ENCODE results near the gene MKLN1.

The MKLN1 gene

DNA sequence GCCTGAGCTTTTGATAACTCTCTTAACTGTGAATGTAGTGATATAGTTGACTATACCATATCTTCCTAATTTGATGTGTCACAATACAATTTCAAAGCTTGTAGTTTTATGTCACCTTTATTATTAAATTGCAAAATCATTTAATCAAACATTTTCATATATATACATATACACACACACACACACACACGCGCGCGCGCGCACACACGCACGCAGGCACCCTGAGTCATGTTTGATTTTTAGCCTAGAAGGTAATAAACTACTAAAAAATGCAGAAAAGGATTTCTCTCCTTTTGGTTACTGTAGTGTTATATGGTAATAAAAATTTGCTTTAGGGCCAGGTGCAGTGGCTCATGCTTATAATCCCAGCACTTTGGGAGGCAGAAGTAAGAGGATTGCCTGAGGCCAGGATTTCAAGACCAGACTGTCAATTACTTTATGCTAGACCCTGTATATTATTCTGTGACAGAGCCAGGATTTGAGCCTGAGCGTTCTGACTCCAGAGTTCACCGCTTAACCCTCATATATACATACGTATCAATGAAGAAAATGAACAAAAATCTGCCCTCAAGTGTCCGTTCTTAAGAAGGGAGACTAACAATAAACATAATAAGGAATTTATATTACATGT lies 139.2 kb downstream of the MKLN1 start:
- no peak for DNase-seq (ENCODE audit: low read depth)

DNA sequence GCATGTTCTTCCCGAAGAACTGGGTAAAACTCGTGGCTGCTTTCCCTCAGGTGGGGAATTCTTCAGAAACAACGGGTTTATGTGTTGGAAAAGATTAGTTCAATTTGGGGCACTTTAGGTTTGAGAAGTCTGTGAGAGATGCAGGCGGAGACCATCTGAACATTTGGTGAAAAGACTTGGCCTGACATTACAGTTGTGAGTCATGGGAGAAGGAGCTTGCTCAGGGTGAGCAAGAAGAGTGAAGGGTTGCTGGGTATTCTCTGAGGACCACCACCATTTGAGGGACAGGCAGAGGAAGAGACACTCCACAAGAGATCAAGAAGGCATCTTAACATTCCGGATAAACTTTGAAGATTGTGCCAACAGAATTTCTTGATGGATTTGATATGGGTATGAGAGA lies 140.1 kb downstream of the MKLN1 start:
- DNase-seq (ENCODE audit: low read depth), result no peak

DNA sequence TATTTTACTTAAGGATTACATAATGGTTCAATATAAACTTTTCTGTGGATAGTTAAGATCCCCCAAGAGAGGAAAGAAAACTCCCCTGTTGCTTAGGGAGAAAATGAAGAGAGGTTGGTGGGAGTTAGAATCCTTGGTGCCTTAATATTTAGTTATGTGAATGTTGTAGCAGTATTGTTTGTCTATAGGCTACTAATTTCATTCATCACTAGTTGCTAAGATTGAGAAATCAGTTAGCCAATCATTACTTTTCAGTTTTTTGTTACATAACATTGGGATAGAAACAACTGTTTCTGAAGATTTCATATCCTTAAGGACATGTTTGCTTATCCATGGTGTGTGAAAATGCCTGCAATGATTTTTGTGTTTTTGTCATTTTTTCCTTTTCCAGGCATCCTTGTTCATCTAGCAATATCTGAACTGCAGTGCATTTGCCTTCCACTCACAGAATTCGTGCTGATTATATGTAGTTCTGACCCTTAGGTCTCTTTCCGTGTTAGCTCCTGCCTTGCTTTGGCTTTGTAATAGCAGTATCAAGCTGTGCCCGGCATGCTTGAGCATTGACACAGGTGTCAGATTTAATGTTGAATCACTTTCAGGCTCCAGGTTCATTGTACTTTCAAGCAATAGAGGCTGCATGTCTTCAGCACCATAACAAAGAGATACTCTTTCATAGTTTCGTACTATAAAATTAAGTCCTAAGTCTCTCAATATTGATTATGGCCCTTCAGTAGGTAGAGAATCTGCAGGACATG lies 143.8 kb downstream of the MKLN1 start:
- no peak for DNase-seq (ENCODE audit: low read depth)

DNA sequence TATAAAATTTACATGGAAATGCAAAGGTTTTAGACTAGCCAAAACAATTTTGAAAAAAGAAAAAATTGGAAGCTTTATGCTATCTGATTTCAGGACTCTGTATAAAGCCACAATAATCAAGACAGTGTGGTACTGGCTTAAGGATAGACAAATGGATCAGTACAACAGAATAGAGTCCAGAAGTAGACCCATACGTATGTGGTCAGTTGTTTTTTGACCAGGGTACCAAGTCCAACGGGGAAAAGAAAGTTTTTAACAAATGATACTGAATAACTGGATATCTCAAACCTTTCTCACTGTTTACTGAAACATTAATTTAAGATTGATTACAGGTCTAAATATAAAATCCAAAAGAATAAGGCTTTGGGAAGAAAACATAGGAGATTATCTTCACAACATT lies 149.1 kb downstream of the MKLN1 start:
- DNase-seq (ENCODE audit: low read depth), result no peak

DNA sequence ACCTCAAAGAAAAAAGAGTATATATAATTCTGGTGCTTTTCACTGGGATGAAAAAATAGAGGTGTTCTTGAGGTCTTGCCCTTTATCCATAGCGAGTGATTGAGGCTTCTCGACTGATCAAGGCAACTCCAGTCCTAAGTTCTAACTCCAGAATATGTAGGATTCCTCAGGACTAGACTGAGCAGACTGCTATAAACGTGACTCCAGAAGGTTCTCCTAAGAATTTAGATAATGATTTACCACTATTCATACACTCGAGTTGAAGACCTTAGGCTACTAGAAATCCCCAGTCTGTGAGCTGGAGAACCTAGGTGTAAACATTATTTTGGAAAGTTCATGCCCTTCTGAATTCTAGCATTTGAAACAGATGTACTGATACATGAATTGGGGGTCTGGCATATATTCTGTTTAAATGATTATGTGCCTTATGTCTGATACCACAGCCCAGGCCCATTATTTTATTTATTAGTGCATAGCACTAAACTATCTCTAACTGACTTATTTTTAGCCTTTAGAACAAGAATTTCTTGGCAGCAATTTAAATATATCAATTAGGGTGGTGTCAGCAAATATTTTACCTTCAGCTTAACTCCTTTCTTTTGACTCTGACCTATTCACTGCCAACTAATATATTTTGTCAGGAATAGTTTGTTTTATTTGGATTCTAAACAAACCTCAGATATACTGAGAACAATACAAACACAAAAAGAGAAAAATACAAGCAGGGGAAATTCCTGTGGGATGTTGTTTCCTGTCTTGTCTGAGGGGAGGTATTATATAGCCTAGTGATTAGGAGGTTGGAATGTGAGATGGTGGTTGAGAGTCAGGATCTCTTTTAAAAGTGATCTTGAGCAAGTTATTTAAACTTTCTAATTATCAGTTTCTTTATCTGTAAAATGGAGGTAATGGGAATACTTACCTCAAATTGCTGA lies 153.0 kb downstream of the MKLN1 start:
- DNase-seq (ENCODE audit: low read depth), result no peak

DNA sequence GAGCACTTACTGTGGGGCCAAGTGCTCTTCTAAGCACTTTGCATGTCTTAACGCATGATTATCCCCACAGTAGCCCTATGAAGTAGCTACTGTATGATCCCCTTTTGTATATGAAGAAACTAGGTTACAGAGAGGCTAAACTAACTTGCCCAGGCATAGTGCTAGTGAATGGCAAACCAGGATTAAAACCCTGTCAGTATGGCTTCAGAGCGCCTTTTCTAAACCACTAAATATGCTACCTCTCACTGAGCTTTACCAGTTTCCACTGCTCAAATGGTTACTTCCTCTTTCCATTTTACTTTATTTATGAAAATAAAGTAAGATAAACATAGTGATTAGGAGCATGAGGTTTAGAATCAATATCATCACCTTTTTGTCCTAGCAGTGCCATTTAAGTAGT lies 155.1 kb downstream of the MKLN1 start:
- DNase-seq (ENCODE audit: low read depth), result no peak

DNA sequence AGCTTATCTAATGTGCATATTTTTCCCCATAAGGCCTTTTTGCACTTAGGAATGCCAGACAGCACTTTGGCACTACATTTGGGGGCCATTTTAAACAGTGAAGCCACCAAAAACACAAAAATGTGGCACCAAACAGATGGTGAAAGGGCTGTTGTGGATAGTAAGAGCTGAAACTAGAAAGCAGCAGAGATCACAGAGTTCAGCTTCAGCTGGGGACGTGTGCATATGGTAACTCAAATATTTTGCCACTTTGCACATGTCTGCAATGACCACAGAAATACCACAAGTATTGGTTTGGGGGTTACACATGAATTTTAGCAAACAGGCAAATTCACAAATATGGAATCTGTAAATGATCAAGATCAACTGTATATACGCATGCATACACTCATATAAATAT lies 155.9 kb downstream of the MKLN1 start:
- DNase-seq (ENCODE audit: low read depth), result no peak

DNA sequence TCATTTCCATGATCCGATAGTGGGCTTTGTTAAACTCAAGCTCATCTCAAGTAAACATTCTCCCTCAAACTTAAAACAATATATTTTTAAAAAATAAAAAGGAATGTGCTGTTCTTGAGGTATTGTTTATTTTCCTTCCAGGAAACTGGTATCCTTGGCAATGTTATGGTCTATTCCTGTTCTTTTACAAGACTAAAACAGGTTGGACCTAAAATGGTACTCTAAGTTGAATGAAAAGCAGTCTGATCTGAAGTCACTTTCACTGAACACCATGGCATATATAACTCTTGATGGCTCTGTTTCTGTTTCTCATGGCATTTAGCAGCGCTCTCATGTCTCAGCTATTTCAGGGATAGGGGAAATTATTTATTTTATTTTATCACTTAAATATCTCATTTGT lies 158.7 kb downstream of the MKLN1 start:
- no peak for DNase-seq (ENCODE audit: low read depth)

DNA sequence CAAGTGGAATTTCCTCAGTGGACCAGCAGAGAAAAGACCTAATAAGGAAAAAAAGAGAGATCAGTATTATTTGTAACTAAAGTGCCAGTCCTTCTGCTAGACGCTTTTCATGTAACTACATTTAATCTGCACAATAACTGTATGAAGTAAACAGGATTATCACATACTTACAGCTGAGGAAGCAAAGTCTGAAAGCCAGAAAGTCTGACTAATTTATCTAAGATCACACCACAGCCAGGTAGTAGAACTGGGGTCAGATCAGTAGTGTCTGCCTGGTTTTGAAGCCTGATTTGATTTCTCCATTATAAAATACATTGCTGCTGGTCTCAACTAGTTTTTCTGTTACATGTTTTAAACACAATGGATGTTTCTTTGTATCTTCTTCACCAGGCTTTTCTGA lies 159.5 kb downstream of the MKLN1 start:
- DNase-seq (ENCODE audit: low read depth), result no peak

DNA sequence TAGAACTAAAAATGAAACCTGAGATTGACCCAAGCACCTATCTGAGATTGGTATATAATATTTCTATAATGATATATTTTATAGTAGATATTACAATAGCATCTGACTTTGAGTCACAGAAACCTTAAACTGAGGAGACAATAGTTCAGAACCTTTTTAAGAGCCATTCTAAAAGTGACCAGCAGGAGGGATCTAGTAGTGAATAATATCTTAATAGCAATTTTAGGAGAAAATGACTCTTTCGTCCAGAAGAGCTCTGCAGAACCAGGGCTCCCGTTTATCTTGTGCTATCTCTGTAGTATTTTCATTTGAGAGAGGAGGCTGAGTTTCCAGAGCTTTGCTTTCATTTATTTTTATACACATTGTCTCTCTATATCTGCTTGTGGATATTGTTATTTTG lies 160.7 kb downstream of the MKLN1 start:
- no peak for DNase-seq (ENCODE audit: low read depth)

DNA sequence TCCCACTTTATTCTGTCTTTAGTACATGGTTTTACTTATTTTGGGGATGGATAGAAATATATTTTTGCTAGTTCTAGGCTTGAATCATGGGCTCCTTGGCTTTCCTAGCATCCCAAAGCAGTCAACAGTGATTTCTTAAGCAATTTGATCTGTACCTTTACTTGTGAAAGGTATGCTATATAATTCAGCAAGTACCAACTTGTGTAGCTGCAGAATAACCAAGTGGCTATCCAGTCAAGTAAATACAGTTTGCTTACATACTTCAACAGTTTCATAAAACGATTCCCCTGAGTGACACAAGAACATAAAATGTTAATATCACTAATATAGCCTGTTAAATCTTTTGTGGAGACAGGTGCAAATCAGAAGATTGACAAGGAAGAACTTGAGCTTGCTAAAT lies 161.5 kb downstream of the MKLN1 start:
- no peak for DNase-seq (ENCODE audit: low read depth)

DNA sequence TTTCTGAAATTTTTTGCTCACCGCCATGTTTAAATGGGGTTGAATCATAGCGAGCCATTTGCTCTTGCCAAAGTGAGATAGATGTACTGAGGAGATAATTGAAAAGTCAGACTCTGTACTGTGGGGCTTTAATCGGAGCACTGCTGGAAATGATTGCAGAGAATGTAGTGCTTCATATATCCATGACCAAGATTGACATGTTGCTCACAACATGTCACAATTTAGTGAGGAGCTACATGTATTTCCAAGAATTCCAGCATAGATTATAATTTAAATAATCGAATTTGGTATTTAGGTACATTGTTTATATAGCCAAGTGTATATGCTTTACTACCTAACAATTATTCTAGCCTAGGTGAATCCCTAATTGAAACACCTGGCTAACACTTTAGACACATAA lies 162.2 kb downstream of the MKLN1 start:
- no peak for DNase-seq (ENCODE audit: low read depth)

DNA sequence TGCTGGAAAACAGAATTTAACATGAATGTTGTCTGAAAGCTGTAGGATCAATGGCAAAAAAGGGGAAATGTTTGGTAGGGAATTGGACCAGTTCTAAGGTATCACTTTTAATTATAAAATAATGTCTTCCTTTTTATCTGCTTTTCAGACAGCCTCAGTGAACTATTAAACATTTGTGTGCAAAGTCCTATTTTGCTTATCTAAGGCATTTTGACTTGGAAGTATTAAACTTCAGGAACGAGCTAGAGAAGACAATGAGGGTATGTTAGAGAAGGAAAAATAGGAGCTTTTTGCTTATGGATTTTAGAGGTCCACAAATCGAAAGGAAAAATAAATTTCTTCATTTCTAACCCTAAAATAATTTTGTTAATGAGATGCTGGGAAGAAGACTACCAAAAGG lies 165.4 kb downstream of the MKLN1 start:
- DNase-seq (ENCODE audit: low read depth), result no peak

DNA sequence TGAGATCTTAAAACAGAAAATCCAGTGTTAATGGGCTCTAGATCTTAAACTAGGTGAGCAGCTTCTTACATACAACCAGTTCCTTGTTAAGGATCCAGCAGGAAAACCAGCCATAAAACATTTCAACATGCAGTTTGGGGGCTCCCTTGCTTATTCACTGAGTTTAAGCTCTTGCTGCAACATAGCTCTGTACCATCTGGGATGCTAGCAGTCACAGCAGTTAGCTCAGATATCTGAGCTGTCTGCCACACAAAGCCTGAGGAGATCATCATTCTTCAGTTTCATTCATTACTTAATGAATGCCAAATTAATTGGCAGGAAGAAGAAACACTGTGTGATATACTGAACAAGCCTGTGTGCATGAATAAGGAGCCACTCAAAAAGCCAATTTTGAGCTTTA lies 165.9 kb downstream of the MKLN1 start:
- no peak for DNase-seq (ENCODE audit: low read depth)

DNA sequence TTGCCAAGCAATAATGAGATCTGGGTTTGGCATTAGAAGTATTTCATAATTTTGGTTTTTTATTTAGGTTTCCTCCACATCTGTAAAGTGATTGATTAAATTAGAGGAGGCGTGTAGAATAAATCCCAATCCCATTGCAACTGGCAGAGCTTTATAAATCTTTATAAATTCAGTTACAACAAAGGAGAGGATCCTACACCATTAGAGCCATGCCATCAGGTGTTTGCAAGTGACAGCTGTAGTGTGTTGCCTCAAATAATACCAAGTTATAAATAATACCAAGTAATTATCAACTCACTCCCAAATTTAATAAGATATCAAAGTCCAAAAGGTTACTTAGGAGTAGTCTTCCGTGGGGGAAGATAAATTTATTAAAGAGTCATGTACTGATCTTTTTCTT lies 166.5 kb downstream of the MKLN1 start:
- no peak for DNase-seq (ENCODE audit: low read depth)

DNA sequence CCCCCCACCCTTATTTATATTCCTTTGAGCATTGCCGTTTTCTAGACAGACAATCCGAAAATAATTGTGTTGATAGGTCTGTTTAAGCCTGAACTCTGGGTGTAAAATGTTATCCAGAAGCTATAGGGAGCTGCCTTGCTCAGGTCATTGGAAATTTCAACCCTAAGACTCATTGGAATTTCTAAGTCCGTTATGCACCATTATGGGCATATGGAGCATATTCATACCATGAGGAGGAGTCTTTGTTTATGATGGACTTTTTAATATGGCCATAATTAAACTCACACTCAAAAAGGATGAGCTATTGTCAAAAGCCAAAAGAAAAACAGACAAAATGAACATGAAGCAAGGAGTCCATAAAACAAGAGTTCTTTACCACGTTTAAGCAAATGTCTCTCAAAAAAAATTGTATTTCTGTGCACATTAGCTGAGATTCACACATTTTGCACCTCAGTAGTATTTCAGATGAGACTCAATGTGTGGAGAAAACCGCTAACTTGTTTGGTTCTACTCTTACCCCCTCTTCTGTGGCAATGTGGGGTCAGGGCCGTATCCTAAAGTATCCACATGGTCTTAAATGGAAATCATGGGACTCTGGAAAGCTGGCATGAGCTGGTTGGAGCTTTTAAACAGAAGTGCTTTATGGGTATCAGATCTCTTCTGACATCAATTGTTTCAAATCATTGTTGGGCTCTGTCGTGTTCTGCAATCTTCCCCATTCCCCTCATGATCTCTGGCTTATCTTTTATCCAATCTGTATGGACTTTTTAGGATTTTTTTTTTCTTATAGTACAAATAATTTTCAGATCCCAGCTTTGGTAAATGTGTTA lies 168.2 kb downstream of the MKLN1 start:
- no peak for DNase-seq (ENCODE audit: low read depth)

DNA sequence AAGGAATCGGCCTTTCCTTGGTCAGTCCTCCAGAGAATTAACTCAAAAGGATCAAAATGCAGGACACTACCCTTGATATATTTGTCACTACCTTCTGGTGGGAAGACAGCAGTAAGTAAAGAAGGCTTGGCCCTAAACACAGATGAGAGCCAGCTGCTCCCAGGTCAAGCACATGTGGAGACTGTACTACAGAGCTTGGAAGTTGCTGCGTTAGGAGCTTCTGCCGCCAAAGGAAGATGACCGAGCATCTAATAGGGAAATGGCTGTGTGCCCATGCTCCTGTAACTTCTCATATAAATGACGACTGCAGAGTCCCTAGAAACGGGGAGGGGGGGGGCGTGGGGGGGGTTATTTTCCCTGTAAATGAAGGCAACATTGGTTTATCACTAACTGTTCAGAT lies 169.8 kb downstream of the MKLN1 start:
- no peak for DNase-seq (ENCODE audit: low read depth)

DNA sequence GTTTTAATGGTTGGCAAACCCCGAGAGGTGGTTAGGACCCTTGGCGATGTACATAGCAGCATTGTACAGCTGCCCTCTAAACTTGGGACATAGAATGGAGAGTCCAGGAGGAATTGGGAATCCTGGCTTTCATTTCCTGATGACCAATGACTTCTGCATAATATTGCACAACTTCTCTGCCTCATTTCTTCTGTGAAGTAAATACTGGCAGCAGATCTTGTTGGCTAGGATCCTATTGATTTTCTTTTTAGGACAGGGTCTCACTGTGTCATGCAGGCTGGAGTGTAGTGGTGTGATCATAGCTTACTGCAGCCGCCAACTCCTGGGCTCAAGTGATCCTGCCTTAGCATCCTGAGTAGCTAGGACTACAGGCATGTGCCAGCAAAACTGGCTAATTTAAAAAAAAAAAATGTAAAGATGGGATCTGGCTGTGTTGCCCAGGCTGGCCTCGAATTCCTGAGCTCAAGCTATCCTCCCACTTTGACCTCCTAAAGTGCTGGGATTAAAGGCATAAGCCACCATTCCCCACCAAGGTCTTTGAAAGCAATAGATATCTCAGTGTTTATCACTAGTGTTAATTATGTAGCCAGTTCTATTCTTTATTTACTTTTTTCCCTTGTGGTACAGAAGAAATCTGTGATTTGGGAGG lies 170.7 kb downstream of the MKLN1 start:
- DNase-seq (ENCODE audit: low read depth), result no peak

DNA sequence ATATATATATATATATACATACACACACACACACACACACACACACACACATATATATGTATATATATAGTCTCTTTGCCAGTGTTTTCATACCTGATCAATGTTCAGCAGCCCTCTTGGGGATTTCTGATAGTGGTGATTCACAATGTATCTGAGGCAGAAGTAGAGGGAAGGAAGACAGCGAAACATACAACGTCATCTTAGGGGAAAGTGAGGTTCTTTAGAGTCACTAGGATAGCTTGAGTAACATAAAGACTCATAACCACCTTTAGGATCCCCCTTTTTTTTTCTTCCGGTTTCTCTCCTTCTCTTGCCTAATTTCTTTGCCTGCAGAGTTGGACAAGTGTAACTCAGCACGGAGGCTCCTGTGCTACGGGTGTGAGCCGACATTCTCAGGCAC lies 172.1 kb downstream of the MKLN1 start:
- no peak for DNase-seq (ENCODE audit: low read depth)

DNA sequence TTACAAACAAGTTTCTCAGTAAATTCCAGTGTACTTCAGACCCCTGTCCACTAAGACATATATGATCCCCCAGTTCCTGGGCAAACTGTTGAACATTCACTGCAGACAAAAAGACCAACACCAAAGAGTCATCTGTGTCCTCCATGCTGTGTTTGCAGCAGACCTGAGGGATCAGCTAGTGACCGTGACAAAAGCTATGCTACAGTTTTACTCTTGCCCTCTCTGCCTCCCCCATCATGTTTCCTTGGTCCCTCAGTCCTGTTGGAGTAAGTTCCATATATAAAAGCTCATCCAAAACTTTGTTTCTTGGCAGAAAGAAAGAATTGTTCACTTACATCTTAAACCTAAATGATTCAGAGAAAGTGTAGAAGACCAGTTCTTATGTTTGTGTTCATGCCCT lies 172.7 kb downstream of the MKLN1 start:
- no peak for DNase-seq (ENCODE audit: low read depth)

DNA sequence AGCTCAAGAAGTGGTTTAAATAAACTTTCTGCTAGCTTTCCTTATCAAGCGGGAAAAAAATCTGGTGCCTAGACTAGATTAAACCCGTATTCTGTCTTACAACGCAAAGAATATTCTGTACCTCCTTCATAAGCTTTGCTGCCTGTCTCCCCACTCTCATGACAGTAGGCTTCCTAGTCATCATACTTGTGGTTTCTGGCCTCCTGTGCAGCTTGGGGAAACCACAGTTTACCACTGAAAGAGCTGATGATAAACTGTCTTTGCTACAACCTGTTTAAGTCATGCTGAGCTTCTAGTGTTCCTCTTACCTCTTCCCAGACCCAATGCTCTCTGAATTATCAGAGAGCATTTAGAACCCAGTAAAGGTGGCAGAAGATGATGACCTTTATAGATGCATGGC lies 173.7 kb downstream of the MKLN1 start:
- peak; percentile 18 for DNase-seq (ENCODE audit: low read depth)
